22Rv1 (cell line): ENCODE results near the gene STON1.
A peak's percentile ranks its signal among the peaks of the same experiment; 100 is the strongest.
"Not testable (repeated sequence)": the region's sequence is repeated elsewhere in the genome, so short reads cannot be mapped to it uniquely, and the experiment has no call there.

Source experiments
- H3K27ac ChIP-seq: fragments of 450-650 bp; 2 replicates; pipeline ENCODE4 v1.5.1; 2017
- CTCF ChIP-seq: fragments of 450-650 bp; IDR thresholded peaks from 2 replicates; pipeline ENCODE4 v1.5.1; 2017; ENCODE audit warnings: mild to moderate bottlenecking
- ZFX ChIP-seq: fragments of 450-650 bp; IDR thresholded peaks from 2 replicates; pipeline ENCODE4 v1.6.1; 2017; ENCODE audit warnings: antibody characterized with exemption, borderline replicate concordance

Gene STON1

GRCh38 chr2:48622691-48623090, 92.7 kb downstream of the STON1 start:
- TF ChIP-seq CTCF: peak; percentile 41
- H3K27ac ChIP-seq: not testable (repeated sequence)

- no peak for TF ChIP-seq CTCF
- H3K27ac ChIP-seq: no peak overlapping the region
Measured at GRCh38 chr2:48624696-48625095, 94.7 kb downstream of the STON1 start.

- no peak for TF ChIP-seq ZFX
- no peak for TF ChIP-seq CTCF
Measured at GRCh38 chr2:48626047-48626446, 96.1 kb downstream of the STON1 start.

GRCh38 chr2:48633143-48633542, 103.2 kb downstream of the STON1 start:
- H3K27ac ChIP-seq: no peak overlapping the region
- TF ChIP-seq ZFX (no peak), CTCF (no peak)

More at GRCh38 chr2:48626047-48626446, 96.1 kb downstream of the STON1 start:
- H3K27ac ChIP-seq: no peak overlapping the region

GRCh38 chr2:48635786-48636185, 105.8 kb downstream of the STON1 start:
- TF ChIP-seq ZFX (no peak), CTCF (no peak)

GRCh38 chr2:48638261-48638660, 108.3 kb downstream of the STON1 start:
- no peak overlapping the region for H3K27ac ChIP-seq
- TF ChIP-seq ZFX (no peak), CTCF (no peak)

More at GRCh38 chr2:48635786-48636185, 105.8 kb downstream of the STON1 start:
- H3K27ac ChIP-seq: no peak overlapping the region
